Activated CD4-positive, alpha-beta T cell treated with anti-CD3 and anti-CD28 coated beads, Interleukin-2, amount 50 U/mL, for 1 hour (primary cell): Measurements from ENCODE around the gene TAF13.
"Not testable (repeated sequence)": the region's sequence is repeated elsewhere in the genome, so short reads cannot be mapped to it uniquely, and the experiment has no call there.

Experiments
- DNase-seq: peaks from one replicate; pipeline ENCODE4 v3.0.0-alpha.2; 2020

Gene TAF13

GRCh38 chr1:109091078-109091838 lies 15.5 kb upstream of the TAF13 start:
- no peak for DNase-seq

- DNase-seq, result peak; percentile 84
Measured at GRCh38 chr1:109090196-109091077, 14.6 kb upstream of the TAF13 start, which contains the start of gene TMEM167B. Gene TMEM167B, plus strand, starts transcription at chr1:109090764. Its CDS starts 109 bp downstream, at chr1:109090873.

- DNase-seq, result peak; percentile 22
Measured at GRCh38 chr1:109089242-109090015, 13.6 kb upstream of the TAF13 start.

- no peak for DNase-seq
Measured at GRCh38 chr1:109084563-109085517, 9.0 kb upstream of the TAF13 start.

GRCh38 chr1:109083923-109084322 lies 8.1 kb upstream of the TAF13 start:
- no peak for DNase-seq

- DNase-seq, result no peak
Measured at GRCh38 chr1:109083501-109083900, 7.7 kb upstream of the TAF13 start.

GRCh38 chr1:109080441-109081082 lies 4.8 kb upstream of the TAF13 start:
- DNase-seq, result no peak

GRCh38 chr1:109079240-109079622 lies 3.4 kb upstream of the TAF13 start:
- no peak for DNase-seq

GRCh38 chr1:109078317-109078716 lies 2.5 kb upstream of the TAF13 start:
- DNase-seq, result no peak

GRCh38 chr1:109069294-109069693 lies 6.5 kb downstream of the TAF13 start:
- no peak for DNase-seq

- no peak for DNase-seq
Measured at GRCh38 chr1:109067883-109068282, 7.9 kb downstream of the TAF13 start.

- no peak for DNase-seq
Measured at GRCh38 chr1:109065137-109065536, 10.7 kb downstream of the TAF13 start.

- DNase-seq, result no peak
Measured at GRCh38 chr1:109061183-109061582, 14.6 kb downstream of the TAF13 start.

- no peak for DNase-seq
Measured at GRCh38 chr1:109060707-109061106, 15.1 kb downstream of the TAF13 start.

GRCh38 chr1:109059026-109059425 lies 16.8 kb downstream of the TAF13 start:
- no peak for DNase-seq

- DNase-seq, result no peak
Measured at GRCh38 chr1:109056064-109056463, 19.7 kb downstream of the TAF13 start.

- not testable (repeated sequence) for DNase-seq
Measured at GRCh38 chr1:109052145-109052544, 23.7 kb downstream of the TAF13 start.

- no peak for DNase-seq
Measured at GRCh38 chr1:109050228-109050995, 25.4 kb downstream of the TAF13 start.

- no peak for DNase-seq
Measured at GRCh38 chr1:109048335-109048734, 27.5 kb downstream of the TAF13 start.

GRCh38 chr1:109047339-109047738 lies 28.5 kb downstream of the TAF13 start:
- no peak for DNase-seq

GRCh38 chr1:109046671-109047070 lies 29.1 kb downstream of the TAF13 start:
- DNase-seq, result no peak
